Measurements from ENCODE around the gene AASDH.
A peak's percentile ranks its signal among the peaks of the same experiment; 100 is the strongest.

The AASDH gene

GRCh38 chr4:56387023-56388001, at the start of gene AASDH:
TSS of gene AASDH (minus strand) at chr4:56387491. CDS start at chr4:56384299, 3,192 bp downstream.
- DNase-seq (ENCODE audit: low read depth), result peak; percentile 89

- DNase-seq (ENCODE audit: low read depth), result peak; percentile 80
These were observed 48.0 kb upstream of the AASDH start, which contains the start of gene PPAT for GRCh38 chr4:56435140-56435926. TSS of gene PPAT (minus strand) at chr4:56435615. CDS start at chr4:56435477, 138 bp downstream.

GRCh38 chr4:56434599-56435139, 47.4 kb upstream of the AASDH start:
- no peak for DNase-seq (ENCODE audit: low read depth)

GRCh38 chr4:56433280-56433679, 46.0 kb upstream of the AASDH start:
- no peak for DNase-seq (ENCODE audit: low read depth)

GRCh38 chr4:56430203-56430602, 42.9 kb upstream of the AASDH start:
- no peak for DNase-seq (ENCODE audit: low read depth)

GRCh38 chr4:56427179-56427578, 39.9 kb upstream of the AASDH start:
- no peak for DNase-seq (ENCODE audit: low read depth)

GRCh38 chr4:56426273-56426672, 39.0 kb upstream of the AASDH start:
- DNase-seq (ENCODE audit: low read depth), result no peak

- no peak for DNase-seq (ENCODE audit: low read depth)
These were observed 38.2 kb upstream of the AASDH start for GRCh38 chr4:56425518-56425917.

- no peak for DNase-seq (ENCODE audit: low read depth)
These were observed 37.6 kb upstream of the AASDH start for GRCh38 chr4:56424697-56425514.

- no peak for DNase-seq (ENCODE audit: low read depth)
These were observed 36.9 kb upstream of the AASDH start for GRCh38 chr4:56424176-56424575.

- no peak for DNase-seq (ENCODE audit: low read depth)
These were observed 30.1 kb upstream of the AASDH start for GRCh38 chr4:56417396-56417795.

- no peak for DNase-seq (ENCODE audit: low read depth)
These were observed 29.1 kb upstream of the AASDH start for GRCh38 chr4:56416349-56416748.

GRCh38 chr4:56414135-56414670, 26.9 kb upstream of the AASDH start:
- DNase-seq (ENCODE audit: low read depth), result no peak

GRCh38 chr4:56410247-56411062, 23.2 kb upstream of the AASDH start:
- DNase-seq (ENCODE audit: low read depth), result peak; percentile 95

GRCh38 chr4:56409511-56410090, 22.3 kb upstream of the AASDH start:
- no peak for DNase-seq (ENCODE audit: low read depth)

GRCh38 chr4:56408978-56409377, 21.7 kb upstream of the AASDH start:
- no peak for DNase-seq (ENCODE audit: low read depth)

GRCh38 chr4:56406151-56406550, 18.9 kb upstream of the AASDH start:
- DNase-seq (ENCODE audit: low read depth), result no peak

- DNase-seq (ENCODE audit: low read depth), result no peak
These were observed 17.7 kb upstream of the AASDH start for GRCh38 chr4:56405016-56405415.

GRCh38 chr4:56400560-56400959, 13.3 kb upstream of the AASDH start:
- no peak for DNase-seq (ENCODE audit: low read depth)

GRCh38 chr4:56391270-56391669, 4.0 kb upstream of the AASDH start:
- no peak for DNase-seq (ENCODE audit: low read depth)

All from HS-5 (cell line).